Skeletal muscle satellite cell (primary cell): Measurements from ENCODE around the gene KCNH2.

ENCODE experiments used
- H3K27me3 ChIP-seq: 2 replicates; pipeline ENCODE4 v1.7.0; 2013; ENCODE audit warnings: low read length; ENCODE audit not compliant: control insufficient read depth, insufficient read depth
- H3K36me3 ChIP-seq: 2 replicates; pipeline ENCODE4 v1.7.0; 2013; ENCODE audit warnings: mild to moderate bottlenecking, control low read depth, low read length; ENCODE audit not compliant: insufficient read depth
- H3K4me1 ChIP-seq: 2 replicates; pipeline ENCODE4 v1.7.0; 2013; ENCODE audit warnings: low read length; ENCODE audit not compliant: control insufficient read depth, insufficient read depth
- H3K4me2 ChIP-seq: 2 replicates; pipeline ENCODE4 v1.7.0; 2013; ENCODE audit warnings: mild to moderate bottlenecking, low read length
- H3K4me3 ChIP-seq: 2 replicates; pipeline ENCODE4 v1.7.0; 2013; ENCODE audit warnings: low read length
- H3K9ac ChIP-seq: 2 replicates; pipeline ENCODE4 v1.7.0; 2013; ENCODE audit warnings: mild to moderate bottlenecking, low read depth, low read length, moderate library complexity
- H3K9me3 ChIP-seq: replicated peaks from 2 replicates; pipeline ENCODE4 v1.7.0; 2013; ENCODE audit warnings: mild to moderate bottlenecking, control low read depth, low read length

The KCNH2 gene

GRCh38 chr7:151011097-151011409 is 32.9 kb upstream of the KCNH2 start:
- H3K27me3 ChIP-seq: peaks cover 46% of the 10 kb centered on the region
- H3K4me3 ChIP-seq: no peak overlapping the region
- no peak overlapping the region for H3K4me2 ChIP-seq
- no peaks in the 10 kb centered on the region for H3K9me3 ChIP-seq
- peaks cover 12% of the 10 kb centered on the region for H3K4me1 ChIP-seq
- H3K9ac ChIP-seq: no peak overlapping the region
- H3K36me3 ChIP-seq: no peaks in the 10 kb centered on the region

- H3K4me2 ChIP-seq: no peak overlapping the region
- no peak overlapping the region for H3K9ac ChIP-seq
- H3K4me1 ChIP-seq: peaks cover 12% of the 10 kb centered on the region
Measured at GRCh38 chr7:151010307-151011096, 32.4 kb upstream of the KCNH2 start.

GRCh38 chr7:151010037-151010306 is 31.9 kb upstream of the KCNH2 start:
- H3K4me2 ChIP-seq: no peak overlapping the region
- no peak overlapping the region for H3K9ac ChIP-seq
- no peaks in the 10 kb centered on the region for H3K36me3 ChIP-seq
- no peak overlapping the region for H3K4me3 ChIP-seq
- no peaks in the 10 kb centered on the region for H3K9me3 ChIP-seq
- peaks cover 12% of the 10 kb centered on the region for H3K4me1 ChIP-seq
- H3K27me3 ChIP-seq: peaks cover 57% of the 10 kb centered on the region

More at GRCh38 chr7:151010307-151011096, 32.4 kb upstream of the KCNH2 start:
- no peaks in the 10 kb centered on the region for H3K9me3 ChIP-seq
- peaks cover 52% of the 10 kb centered on the region for H3K27me3 ChIP-seq
- H3K4me3 ChIP-seq: no peak overlapping the region
- H3K36me3 ChIP-seq: no peaks in the 10 kb centered on the region

- no peak overlapping the region for H3K4me3 ChIP-seq
- peaks cover 12% of the 10 kb centered on the region for H3K4me1 ChIP-seq
- H3K27me3 ChIP-seq: peaks cover 57% of the 10 kb centered on the region
- H3K36me3 ChIP-seq: no peaks in the 10 kb centered on the region
- no peaks in the 10 kb centered on the region for H3K9me3 ChIP-seq
- no peak overlapping the region for H3K9ac ChIP-seq
- no peak overlapping the region for H3K4me2 ChIP-seq
Measured at GRCh38 chr7:151009327-151010036, 31.4 kb upstream of the KCNH2 start.

- no peak overlapping the region for H3K9ac ChIP-seq
Measured at GRCh38 chr7:151008511-151009323, 30.6 kb upstream of the KCNH2 start.

GRCh38 chr7:151008143-151008510 is 30.0 kb upstream of the KCNH2 start:
- H3K4me2 ChIP-seq: peak overlapping the region; percentile 45
- no peak overlapping the region for H3K4me3 ChIP-seq
- H3K4me1 ChIP-seq: peaks cover 3% of the 10 kb centered on the region
- H3K27me3 ChIP-seq: peaks cover 48% of the 10 kb centered on the region
- no peaks in the 10 kb centered on the region for H3K36me3 ChIP-seq
- H3K9me3 ChIP-seq: no peaks in the 10 kb centered on the region
- no peak overlapping the region for H3K9ac ChIP-seq

More at GRCh38 chr7:151008511-151009323, 30.6 kb upstream of the KCNH2 start:
- H3K4me2 ChIP-seq: peak overlapping the region; percentile 45
- peaks cover 51% of the 10 kb centered on the region for H3K27me3 ChIP-seq
- H3K4me3 ChIP-seq: peak overlapping the region; percentile 27
- no peaks in the 10 kb centered on the region for H3K9me3 ChIP-seq
- H3K36me3 ChIP-seq: no peaks in the 10 kb centered on the region
- peaks cover 5% of the 10 kb centered on the region for H3K4me1 ChIP-seq

GRCh38 chr7:151007469-151007898 is 29.4 kb upstream of the KCNH2 start:
- Histone ChIP-seq H3K4me1 (no peaks in the 10 kb centered on the region), H3K4me2 (no peak overlapping the region), H3K4me3 (no peak overlapping the region), H3K36me3 (no peaks in the 10 kb centered on the region), H3K27me3 (peaks cover 43% of the 10 kb centered on the region), H3K9me3 (no peaks in the 10 kb centered on the region), H3K9ac (no peak overlapping the region)

- no peaks in the 10 kb centered on the region for H3K4me1 ChIP-seq
- H3K27me3 ChIP-seq: peaks cover 39% of the 10 kb centered on the region
- no peak overlapping the region for H3K9ac ChIP-seq
Measured at GRCh38 chr7:151006590-151007300, 28.6 kb upstream of the KCNH2 start.

GRCh38 chr7:151005566-151005965 is 27.4 kb upstream of the KCNH2 start:
- no peak overlapping the region for H3K9ac ChIP-seq
- H3K4me2 ChIP-seq: no peak overlapping the region
- peaks cover 35% of the 10 kb centered on the region for H3K27me3 ChIP-seq
- H3K4me1 ChIP-seq: no peaks in the 10 kb centered on the region
- H3K9me3 ChIP-seq: no peaks in the 10 kb centered on the region
- H3K36me3 ChIP-seq: no peaks in the 10 kb centered on the region
- no peak overlapping the region for H3K4me3 ChIP-seq

More at GRCh38 chr7:151006590-151007300, 28.6 kb upstream of the KCNH2 start:
- Histone ChIP-seq H3K9me3 (no peaks in the 10 kb centered on the region), H3K4me2 (no peak overlapping the region), H3K36me3 (no peaks in the 10 kb centered on the region), H3K4me3 (no peak overlapping the region)

- Histone ChIP-seq H3K4me2 (no peak overlapping the region), H3K36me3 (no peaks in the 10 kb centered on the region), H3K9me3 (no peaks in the 10 kb centered on the region), H3K4me3 (no peak overlapping the region), H3K4me1 (no peaks in the 10 kb centered on the region), H3K9ac (no peak overlapping the region), H3K27me3 (peaks cover 24% of the 10 kb centered on the region)
Measured at GRCh38 chr7:151003572-151003971, 25.5 kb upstream of the KCNH2 start.

- Histone ChIP-seq H3K27me3 (peaks cover 18% of the 10 kb centered on the region), H3K36me3 (no peaks in the 10 kb centered on the region), H3K9me3 (no peaks in the 10 kb centered on the region), H3K9ac (no peak overlapping the region), H3K4me1 (no peaks in the 10 kb centered on the region), H3K4me2 (no peak overlapping the region), H3K4me3 (no peak overlapping the region)
Measured at GRCh38 chr7:151001546-151001945, 23.4 kb upstream of the KCNH2 start.
